Measurements from ENCODE around the gene SKAP1. TPM values are rescaled to one million over a fixed set of nuclear protein-coding genes. Genes with fewer than 3 reads are reported as not detected.
A peak's percentile ranks its signal among the peaks of the same experiment; 100 is the strongest.

The SKAP1 gene
- total and polyA plus RNA-seq, 4 donors = 1.4 to 4.9 (median 2.5) TPM

GRCh38 chr17:48330887-48331286 is 99.1 kb downstream of the SKAP1 start:
- TF ChIP-seq CTCF (IDR thresholded peaks at IDR 0.05; ENCODE audit: control extremely low read depth, extremely low read depth) = no peak
- H3K4me1 ChIP-seq (ENCODE audit: control insufficient read depth in 5 of 5, insufficient read depth in 5 of 5, low read length in 5 of 5) = no peaks in the 10 kb centered on the region
- no peaks in the 10 kb centered on the region for H3K9me3 ChIP-seq (ENCODE audit: control insufficient read depth in 4 of 4, insufficient read depth in 3 of 4, low read length in 3 of 4)
- ATAC-seq (ENCODE audit: insufficient read depth, low FRiP score) (no peak), DNase-seq (no peak)
- no peak overlapping the region for H3K9ac ChIP-seq (ENCODE audit: insufficient read depth in 1 of 2, low read length in 2 of 2)
- no peak overlapping the region for H3K27ac ChIP-seq (ENCODE audit: low read depth in 1 of 2, low read length in 1 of 2)
- H3K4me3 ChIP-seq = no peak overlapping the region
- H3K27me3 ChIP-seq (ENCODE audit: control insufficient read depth in 3 of 3, insufficient read depth in 3 of 3, low read length in 2 of 3) = peaks cover 0 to 51% (median 13%) of the 10 kb centered on the region in 3 donors
- H3K36me3 ChIP-seq (ENCODE audit: control insufficient read depth in 4 of 4, insufficient read depth in 4 of 4, low read length in 4 of 4) = no peaks in the 10 kb centered on the region
- 59 to 84% methylated on average over 4 of the region's 4 CpGs for WGBS, 2 donors

DNA sequence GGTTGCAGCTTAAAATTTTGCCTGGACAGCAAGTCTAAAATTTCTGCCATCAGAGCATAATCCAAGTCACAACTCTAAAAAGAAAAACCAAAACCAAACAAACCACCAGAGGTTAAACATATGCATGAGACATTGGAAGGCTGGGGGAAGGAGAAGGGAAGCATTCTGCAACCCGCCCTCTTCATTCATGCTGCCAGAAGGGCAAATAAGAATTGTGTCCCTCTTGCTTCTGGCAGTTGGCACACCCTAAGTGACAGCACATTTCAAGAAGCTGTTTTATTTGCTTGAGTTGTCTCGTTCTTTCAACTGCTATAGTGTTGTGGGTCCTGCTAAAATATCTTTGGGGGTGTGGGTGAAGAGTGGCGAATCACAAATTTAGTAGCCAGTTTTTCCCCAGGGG is 99.6 kb downstream of the SKAP1 start:
- TF ChIP-seq CTCF (IDR thresholded peaks at IDR 0.05; ENCODE audit: control extremely low read depth, extremely low read depth) = no peak
- Histone ChIP-seq H3K27me3 (ENCODE audit: control insufficient read depth in 3 of 3, insufficient read depth in 3 of 3, low read length in 2 of 3) (peaks cover 0 to 51% (median 12%) of the 10 kb centered on the region in 3 donors), H3K4me3 (no peak overlapping the region), H3K9me3 (ENCODE audit: control insufficient read depth in 4 of 4, insufficient read depth in 3 of 4, low read length in 3 of 4) (no peaks in the 10 kb centered on the region), H3K9ac (ENCODE audit: insufficient read depth in 1 of 2, low read length in 2 of 2) (no peak overlapping the region), H3K27ac (ENCODE audit: low read depth in 1 of 2, low read length in 1 of 2) (no peak overlapping the region), H3K36me3 (ENCODE audit: control insufficient read depth in 4 of 4, insufficient read depth in 4 of 4, low read length in 4 of 4) (no peaks in the 10 kb centered on the region), H3K4me1 (ENCODE audit: control insufficient read depth in 5 of 5, insufficient read depth in 5 of 5, low read length in 5 of 5) (no peaks in the 10 kb centered on the region)
- ATAC-seq (ENCODE audit: insufficient read depth, low FRiP score) = no peak
- peak in 1 of 3 donors; percentile 9 for DNase-seq
- 68 to 74% methylated on average over 3 of the region's 3 CpGs for WGBS, 2 donors

DNA sequence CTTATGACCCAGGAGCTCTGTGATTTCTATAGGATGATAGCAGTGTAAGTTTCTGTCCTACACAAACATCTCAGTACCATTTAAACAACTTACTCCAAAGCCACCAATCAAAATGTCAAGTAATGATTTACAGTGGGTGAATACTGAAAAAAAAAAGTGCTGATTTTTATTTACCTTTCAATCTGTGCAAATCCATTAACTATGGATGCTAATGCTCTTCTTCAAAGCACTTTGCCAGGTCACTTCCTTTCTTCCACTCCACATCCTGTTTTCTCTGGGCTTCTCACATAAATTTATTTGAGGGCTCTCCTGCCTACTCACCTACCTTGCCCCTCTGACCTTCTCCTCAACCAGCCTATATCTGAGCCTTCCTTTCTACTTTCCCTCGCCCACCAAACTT is 101.6 kb downstream of the SKAP1 start:
- ATAC-seq (ENCODE audit: insufficient read depth, low FRiP score) (no peak), DNase-seq (no peak)
- 69 to 74% methylated on average over 1 of the region's 1 CpG for WGBS, 2 donors
- Histone ChIP-seq H3K9me3 (ENCODE audit: control insufficient read depth in 4 of 4, insufficient read depth in 3 of 4, low read length in 3 of 4) (no peaks in the 10 kb centered on the region), H3K27ac (ENCODE audit: low read depth in 1 of 2, low read length in 1 of 2) (no peak overlapping the region), H3K9ac (ENCODE audit: insufficient read depth in 1 of 2, low read length in 2 of 2) (no peak overlapping the region), H3K36me3 (ENCODE audit: control insufficient read depth in 4 of 4, insufficient read depth in 4 of 4, low read length in 4 of 4) (no peaks in the 10 kb centered on the region), H3K27me3 (ENCODE audit: control insufficient read depth in 3 of 3, insufficient read depth in 3 of 3, low read length in 2 of 3) (peaks cover 0 to 39% (median 7%) of the 10 kb centered on the region in 3 donors), H3K4me1 (ENCODE audit: control insufficient read depth in 5 of 5, insufficient read depth in 5 of 5, low read length in 5 of 5) (no peaks in the 10 kb centered on the region), H3K4me3 (no peak overlapping the region)
- TF ChIP-seq CTCF (IDR thresholded peaks at IDR 0.05; ENCODE audit: control extremely low read depth, extremely low read depth) = no peak

GRCh38 chr17:48326310-48326709 is 103.7 kb downstream of the SKAP1 start:
- ATAC-seq (ENCODE audit: insufficient read depth, low FRiP score) = no peak
- TF ChIP-seq CTCF (IDR thresholded peaks at IDR 0.05; ENCODE audit: control extremely low read depth, extremely low read depth) = no peak
- DNase-seq = no peak
- Histone ChIP-seq H3K9me3 (ENCODE audit: control insufficient read depth in 4 of 4, insufficient read depth in 3 of 4, low read length in 3 of 4) (no peaks in the 10 kb centered on the region), H3K4me3 (no peak overlapping the region), H3K27ac (ENCODE audit: low read depth in 1 of 2, low read length in 1 of 2) (no peak overlapping the region), H3K9ac (ENCODE audit: insufficient read depth in 1 of 2, low read length in 2 of 2) (no peak overlapping the region), H3K4me1 (ENCODE audit: control insufficient read depth in 5 of 5, insufficient read depth in 5 of 5, low read length in 5 of 5) (no peaks in the 10 kb centered on the region), H3K27me3 (ENCODE audit: control insufficient read depth in 3 of 3, insufficient read depth in 3 of 3, low read length in 2 of 3) (peaks cover 2 to 21% (median 7%) of the 10 kb centered on the region in 3 donors), H3K36me3 (ENCODE audit: control insufficient read depth in 4 of 4, insufficient read depth in 4 of 4, low read length in 4 of 4) (no peaks in the 10 kb centered on the region)
- WGBS, 2 donors = 55 to 76% methylated on average over 2 of the region's 2 CpGs
